Skeletal muscle tissue (tissue), 4 donors: Measurements from ENCODE around the gene RTF2. TPM values are rescaled to one million over a fixed set of nuclear protein-coding genes. Genes with fewer than 3 reads are reported as not detected.
"Not testable (repeated sequence)": the region's sequence is repeated elsewhere in the genome, so short reads cannot be mapped to it uniquely, and the experiment has no call there.

Experiments used
- H3K27ac ChIP-seq: one replicate; pipeline ENCODE4 v1.7.0; 2013; ENCODE audit warnings: mild to moderate bottlenecking, low read depth, low read length, inconsistent platforms
- H3K27me3 ChIP-seq, 3 donors: one replicate each; pipeline ENCODE4 v1.7.0; 2013; ENCODE audit warnings: low read length in 3 of 3; ENCODE audit not compliant: control insufficient read depth in 3 of 3, insufficient read depth in 3 of 3
- H3K36me3 ChIP-seq, 3 donors: one replicate each; pipeline ENCODE4 v1.7.0; 2013; ENCODE audit warnings: low read length in 3 of 3; ENCODE audit not compliant: control insufficient read depth in 3 of 3, insufficient read depth in 3 of 3
- H3K4me1 ChIP-seq, 3 donors: one replicate each; pipeline ENCODE4 v1.7.0; 2013; ENCODE audit warnings: low read length in 3 of 3, mild to moderate bottlenecking in 3 of 3; ENCODE audit not compliant: control insufficient read depth in 3 of 3, insufficient read depth in 3 of 3
- H3K4me3 ChIP-seq, 3 donors: one replicate each; pipeline ENCODE4 v1.7.0; 2013; ENCODE audit warnings: low read length in 3 of 3
- H3K9ac ChIP-seq, 3 donors: one replicate each; pipeline ENCODE4 v1.7.0; 2013; ENCODE audit warnings: low read length in 3 of 3, mild to moderate bottlenecking in 3 of 3, moderate library complexity in 2 of 3, low read depth in 1 of 3
- H3K9me3 ChIP-seq, 3 donors: one replicate each; pipeline ENCODE4 v1.7.0; 2013; ENCODE audit warnings: low read length in 3 of 3; ENCODE audit not compliant: control insufficient read depth in 3 of 3
- total RNA-seq: library from RNA; depleted of rRNA; stranded (reverse); fragments of >200 nt; gene quantifications from one replicate; pipeline ENCODE4 v1.2.3, GENCODE V29; 2014
- donor health status: Osteomylitis.

Gene RTF2
- total RNA-seq, 1 donor from 2014 or later: 68.4 TPM

DNA sequence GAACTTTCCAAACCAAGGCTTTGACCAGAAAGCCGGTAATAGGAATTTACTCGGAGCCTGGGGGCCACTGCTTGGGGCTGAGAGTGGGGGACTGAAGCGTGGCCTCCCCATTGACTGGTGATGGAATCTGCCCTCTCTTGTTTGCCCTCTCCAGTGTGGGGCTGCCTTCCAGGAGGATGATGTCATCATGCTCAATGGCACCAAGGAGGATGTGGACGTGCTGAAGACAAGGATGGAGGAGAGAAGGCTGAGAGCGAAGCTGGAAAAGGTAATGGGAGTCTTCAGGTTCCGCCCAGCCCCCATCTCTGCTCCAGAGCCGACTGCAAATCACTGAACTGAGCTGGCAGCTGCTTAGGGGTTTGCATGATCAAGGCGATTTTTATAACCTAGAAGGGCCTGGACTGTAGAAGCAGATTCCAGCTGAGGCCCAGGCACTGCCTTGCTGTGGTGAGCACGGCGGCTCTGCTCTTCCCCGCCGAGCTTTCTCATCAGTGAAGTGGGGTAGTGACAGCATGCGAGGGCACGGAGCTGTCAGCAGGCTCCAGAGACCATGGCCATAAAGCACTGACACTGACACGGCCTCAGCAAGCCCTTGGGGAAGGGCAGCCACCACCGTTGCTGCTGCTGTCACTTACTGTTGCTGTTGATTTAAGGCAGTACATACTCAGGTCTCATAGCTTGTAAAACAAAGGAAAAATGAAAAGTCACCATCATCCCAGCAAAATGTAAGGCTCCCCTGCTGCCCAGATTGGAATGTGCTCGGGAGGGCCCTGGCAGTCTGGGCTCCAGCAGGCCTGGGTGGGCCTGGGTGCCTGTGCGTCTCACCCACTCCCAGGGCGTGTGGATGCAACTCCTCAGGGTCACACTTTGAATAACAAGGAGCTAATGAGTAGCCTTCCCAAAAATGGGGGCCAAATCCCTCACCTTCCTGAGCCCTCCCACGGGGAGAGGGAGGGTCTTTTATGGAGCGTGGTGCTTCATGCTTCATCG, 45.0 kb downstream of the RTF2 start:
- no peak overlapping the region for H3K27ac ChIP-seq
- H3K4me1 ChIP-seq: peaks cover 0 to 3% (median 0%) of the 10 kb centered on the region in 3 donors
- peaks cover 32 to 46% (median 44%) of the 10 kb centered on the region in 3 donors for H3K36me3 ChIP-seq
- H3K9ac ChIP-seq: no peak overlapping the region
- no peak overlapping the region for H3K4me3 ChIP-seq
- no peaks in the 10 kb centered on the region for H3K9me3 ChIP-seq
- H3K27me3 ChIP-seq: no peaks in the 10 kb centered on the region

DNA sequence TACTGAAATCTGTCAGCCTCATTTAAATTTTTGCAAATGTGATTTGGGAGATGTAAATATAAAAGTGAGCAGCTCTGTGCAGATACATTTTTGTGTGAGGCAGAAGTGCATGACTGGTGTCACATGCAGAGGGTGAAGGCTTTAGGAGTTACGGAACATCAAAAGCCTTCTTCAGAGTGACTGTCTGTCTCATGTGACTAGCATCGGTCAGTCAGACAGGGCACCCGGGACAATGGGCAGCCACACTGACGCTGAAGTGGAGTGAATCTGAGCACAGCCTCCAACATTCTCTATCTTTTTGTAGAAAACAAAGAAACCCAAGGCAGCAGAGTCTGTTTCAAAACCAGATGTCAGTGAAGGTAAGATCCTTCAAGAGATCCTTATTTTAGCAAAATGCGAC, 48.2 kb downstream of the RTF2 start:
- H3K27ac ChIP-seq: no peak overlapping the region
- peaks cover 0 to 3% (median 0%) of the 10 kb centered on the region in 3 donors for H3K4me1 ChIP-seq
- peaks cover 0 to 6% (median 4%) of the 10 kb centered on the region in 3 donors for H3K9me3 ChIP-seq
- H3K9ac ChIP-seq: no peak overlapping the region
- no peaks in the 10 kb centered on the region for H3K27me3 ChIP-seq
- peaks cover 48 to 63% (median 62%) of the 10 kb centered on the region in 3 donors for H3K36me3 ChIP-seq
- H3K4me3 ChIP-seq: no peak overlapping the region

- Histone ChIP-seq H3K4me3 (no peak overlapping the region), H3K9ac (no peak overlapping the region), H3K36me3 (peaks cover 47 to 63% (median 62%) of the 10 kb centered on the region in 3 donors), H3K27me3 (no peaks in the 10 kb centered on the region), H3K4me1 (peaks cover 0 to 3% (median 0%) of the 10 kb centered on the region in 3 donors), H3K27ac (no peak overlapping the region), H3K9me3 (peaks cover 0 to 6% (median 4%) of the 10 kb centered on the region in 3 donors)
Measured at GRCh38 chr20:56517211-56517610, 48.8 kb downstream of the RTF2 start.

DNA sequence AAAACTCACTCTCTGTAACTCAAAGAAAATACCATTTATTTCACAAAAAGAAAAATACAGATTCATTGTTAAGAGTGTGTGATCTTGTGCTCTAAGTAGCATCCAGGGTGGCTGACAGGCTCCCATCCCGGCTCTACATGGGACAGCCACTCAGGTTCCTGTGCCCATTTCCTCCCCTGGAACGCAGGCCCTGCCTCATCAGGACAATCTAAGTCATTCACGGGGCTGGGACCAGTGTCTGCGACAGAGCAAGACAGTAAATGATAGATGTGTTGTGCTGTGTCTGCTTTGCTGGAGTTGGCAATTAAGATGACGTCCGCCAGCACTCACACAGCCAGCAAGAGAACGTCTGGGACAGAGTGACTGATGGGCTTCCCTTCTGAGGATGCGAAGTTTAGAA, 49.2 kb downstream of the RTF2 start:
- peaks cover 0 to 3% (median 0%) of the 10 kb centered on the region in 3 donors for H3K4me1 ChIP-seq
- H3K36me3 ChIP-seq: peaks cover 46 to 62% (median 58%) of the 10 kb centered on the region in 3 donors
- no peak overlapping the region for H3K4me3 ChIP-seq
- no peaks in the 10 kb centered on the region for H3K27me3 ChIP-seq
- H3K9ac ChIP-seq: no peak overlapping the region
- H3K9me3 ChIP-seq: peaks cover 0 to 6% (median 4%) of the 10 kb centered on the region in 3 donors
- no peak overlapping the region for H3K27ac ChIP-seq

GRCh38 chr20:56518126-56518525, 49.7 kb downstream of the RTF2 start:
- Histone ChIP-seq H3K9me3 (peaks cover 0 to 6% (median 4%) of the 10 kb centered on the region in 3 donors), H3K36me3 (peaks cover 41 to 60% (median 54%) of the 10 kb centered on the region in 3 donors), H3K9ac (no peak overlapping the region), H3K4me3 (no peak overlapping the region), H3K4me1 (peaks cover 0 to 3% (median 0%) of the 10 kb centered on the region in 3 donors), H3K27ac (no peak overlapping the region), H3K27me3 (no peaks in the 10 kb centered on the region)

DNA sequence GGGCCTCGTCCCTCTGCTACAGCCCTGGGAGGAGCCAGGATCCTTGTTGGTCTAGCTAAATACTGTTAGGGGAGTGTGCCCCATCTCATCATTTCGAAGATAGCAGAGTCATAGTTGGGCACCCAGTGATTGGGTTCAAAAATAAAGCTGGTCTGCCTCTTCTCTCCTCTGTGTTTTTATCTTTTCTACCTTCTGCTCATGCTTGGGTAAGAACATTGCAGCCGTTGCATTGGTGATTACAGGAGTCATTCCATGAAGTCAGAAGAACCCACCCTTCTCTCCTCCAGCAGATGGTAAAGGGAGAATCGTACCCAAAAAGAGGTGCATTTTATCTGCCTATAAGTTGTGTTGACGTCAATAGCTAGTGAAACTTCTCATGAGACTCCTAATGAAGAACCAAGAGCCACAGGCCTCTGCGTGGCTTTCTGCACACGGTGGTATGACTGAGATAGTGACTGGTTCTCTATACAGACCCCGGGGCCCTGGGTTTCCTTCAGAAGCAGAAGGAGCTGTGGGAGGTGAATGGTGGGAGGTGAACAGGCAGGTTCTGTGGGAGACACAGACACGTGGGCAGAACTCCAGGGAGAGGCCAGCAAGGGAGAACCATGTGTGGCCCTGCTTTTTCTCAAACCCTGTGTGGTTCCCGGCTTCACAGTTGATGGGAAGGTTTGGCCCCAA, 50.4 kb downstream of the RTF2 start:
- no peaks in the 10 kb centered on the region for H3K27me3 ChIP-seq
- peaks cover 34 to 52% (median 46%) of the 10 kb centered on the region in 3 donors for H3K36me3 ChIP-seq
- H3K4me1 ChIP-seq: peaks cover 0 to 3% (median 0%) of the 10 kb centered on the region in 3 donors
- peaks cover 0 to 6% (median 4%) of the 10 kb centered on the region in 3 donors for H3K9me3 ChIP-seq
- no peak overlapping the region for H3K9ac ChIP-seq
- H3K4me3 ChIP-seq: no peak overlapping the region
- H3K27ac ChIP-seq: no peak overlapping the region

- Histone ChIP-seq H3K9me3 (peaks cover 0 to 6% (median 4%) of the 10 kb centered on the region in 3 donors), H3K4me3 (no peak overlapping the region), H3K27me3 (no peaks in the 10 kb centered on the region), H3K27ac (no peak overlapping the region), H3K9ac (no peak overlapping the region), H3K36me3 (peaks cover 32 to 47% (median 44%) of the 10 kb centered on the region in 3 donors), H3K4me1 (peaks cover 0 to 3% (median 0%) of the 10 kb centered on the region in 3 donors)
Measured at GRCh38 chr20:56519551-56519950, 51.1 kb downstream of the RTF2 start.

DNA sequence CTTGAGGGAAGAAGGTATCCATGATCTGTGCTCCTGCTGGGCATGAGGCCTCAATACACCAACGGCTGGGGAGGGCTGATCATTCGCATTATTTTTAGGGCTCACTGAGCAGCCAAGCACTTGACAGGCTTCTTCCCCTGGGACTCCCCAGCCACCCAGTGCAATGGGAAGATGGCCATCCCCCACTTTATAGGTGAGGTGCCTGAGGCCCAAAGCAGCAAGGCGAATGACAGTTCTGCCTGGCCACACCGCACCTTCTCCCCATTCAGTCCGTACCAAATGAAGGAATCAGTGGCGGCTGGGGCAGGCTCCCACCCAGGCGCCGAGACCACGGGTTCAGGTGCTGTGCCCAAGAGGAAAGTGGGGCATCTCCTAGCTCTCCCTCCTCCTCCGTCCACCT, 51.8 kb downstream of the RTF2 start:
- Histone ChIP-seq H3K9ac (no peak overlapping the region), H3K27ac (no peak overlapping the region), H3K9me3 (peaks cover 0 to 6% (median 4%) of the 10 kb centered on the region in 3 donors), H3K27me3 (no peaks in the 10 kb centered on the region), H3K36me3 (peaks cover 32 to 47% (median 44%) of the 10 kb centered on the region in 3 donors), H3K4me1 (peaks cover 0 to 3% (median 0%) of the 10 kb centered on the region in 3 donors), H3K4me3 (no peak overlapping the region)

DNA sequence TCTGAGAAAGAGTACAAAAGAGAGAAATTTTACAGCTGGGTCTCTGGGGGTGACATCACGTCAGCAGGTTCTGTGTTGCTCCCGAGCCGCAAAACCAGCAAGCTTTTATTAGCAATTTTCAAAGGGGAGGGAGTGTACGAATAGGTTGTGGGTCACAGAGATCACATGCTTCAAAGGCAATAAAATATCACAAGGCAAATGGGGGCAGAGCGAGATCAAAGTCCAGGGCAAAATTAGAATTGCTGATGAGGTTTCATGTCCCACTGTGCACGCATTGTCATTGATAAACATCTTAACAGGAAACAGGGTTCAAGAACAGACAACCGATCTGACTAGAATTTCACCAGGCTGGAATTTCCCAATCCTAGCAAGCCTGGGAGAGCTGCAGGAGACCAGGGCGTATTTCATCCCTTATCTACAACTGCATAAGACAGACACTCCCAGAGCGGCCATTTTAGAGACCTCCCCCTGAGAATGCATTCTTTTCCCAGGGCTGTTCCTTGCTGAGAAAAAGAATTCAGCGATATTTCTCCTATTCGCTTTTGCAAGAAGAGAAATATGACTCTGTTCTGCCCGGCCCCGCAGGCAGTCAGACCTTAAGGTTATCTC, 52.4 kb downstream of the RTF2 start:
- H3K9ac ChIP-seq, H3K27me3 ChIP-seq, H3K9me3 ChIP-seq, H3K4me1 ChIP-seq, H3K27ac ChIP-seq, H3K4me3 ChIP-seq: not testable (repeated sequence)
- H3K36me3 ChIP-seq: peaks cover 32 to 41% (median 38%) of the 10 kb centered on the region in 3 donors
